ENCODE data around the gene PIK3R6. TPM values are rescaled to one million over a fixed set of nuclear protein-coding genes. Genes with fewer than 3 reads are reported as not detected.

Gene PIK3R6
- total and polyA plus RNA-seq, 10 of the 15 experiments (the other 5 are each of a cell fraction or from before 2014, with no cell fraction given), result 6.7 to 146 (median 68.2) TPM

GRCh38 chr17:8755590-8756255 lies 111.8 kb downstream of the PIK3R6 start:
- no TSS peak for BruUV-seq (replicated peaks)
- H3K27me3 ChIP-seq (replicated peaks in 1 of 2; ENCODE audit: control insufficient read depth in 2 of 2, insufficient read depth in 2 of 2, low read length in 1 of 2), result no peaks in the 10 kb centered on the region; a peak in 2 of 4 replicates
- ChIA-PET CTCF (interaction anchor here (1.0 to 8.5 kb wide), 4 partner anchors 8 to 242 kb away, joined by 3 to 69 read pairs (median 16); no protein-coding TSS in a partner anchor), POLR2A (no interaction called here), RAD21 (ENCODE audit: unreplicated experiment) (interaction anchor here (1.5 to 2.2 kb wide), 2 partner anchors 30 to 139 kb away, joined by 4 to 10 read pairs; no protein-coding TSS in a partner anchor), SMC1A (ENCODE audit: uncharacterized antibody, unreplicated experiment) (interaction anchor here (0.9 to 1.8 kb wide), 4 partner anchors 20 to 242 kb away, joined by 3 to 7 read pairs (median 4); no protein-coding TSS in a partner anchor)
- TF ChIP-seq USF2 (IDR thresholded peaks at IDR 0.05; ENCODE audit: borderline replicate concordance, low read depth, low read length) (no peak), RUNX3 (IDR thresholded peaks at IDR 0.05; ENCODE audit: low read length) (no peak), CBX3 (IDR thresholded peaks at IDR 0.05; ENCODE audit: borderline replicate concordance, low read depth) (no peak)
- ATAC-seq, result no peak
- no peak overlapping the region for H3K27ac ChIP-seq (ENCODE audit: control insufficient read depth, insufficient read depth)
- H3K4me3 ChIP-seq, result no peak overlapping the region
- H3K4me1 ChIP-seq (ENCODE audit: control insufficient read depth, insufficient read depth, low read length), result no peaks in the 10 kb centered on the region
- FAIRE-seq, result no peak
- in situ Hi-C loops (cut with MboI), result loop anchor here (5.0 kb wide), 2 partner anchors 142 to 242 kb away; no protein-coding TSS in a partner anchor
- H2AFZ ChIP-seq (ENCODE audit: control insufficient read depth, low read depth, low read length), result no peak overlapping the region
- H3K9me3 ChIP-seq (replicated peaks; ENCODE audit: control insufficient read depth, insufficient read depth, low read length), result no peaks in the 10 kb centered on the region
- DNase-seq (ENCODE audit: low read depth, low spot score), result no peak
- 34% methylated on average over 12 of the region's 12 CpGs for WGBS (ENCODE audit: insufficient coverage, insufficient replicate concordance, low lambda C conversion rate, missing lambda C conversion rate)
- no peak overlapping the region for H3K4me2 ChIP-seq (ENCODE audit: control insufficient read depth, insufficient read depth)
- intact Hi-C loops (cut with micrococcal nuclease; ENCODE audit: unreplicated experiment), result loop anchor here (2.0 kb wide), 1 partner anchor 29 kb away; no protein-coding TSS in a partner anchor
- no peak overlapping the region for H3K9ac ChIP-seq (ENCODE audit: control insufficient read depth, insufficient read depth, low read length)
- H3K79me2 ChIP-seq (ENCODE audit: control insufficient read depth, insufficient read depth, low read length), result no peaks in the 10 kb centered on the region
- H4K20me1 ChIP-seq (ENCODE audit: control insufficient read depth, insufficient read depth), result no peaks in the 10 kb centered on the region
- no peaks in the 10 kb centered on the region for H3K36me3 ChIP-seq (ENCODE audit: control insufficient read depth in 2 of 2, insufficient read depth in 2 of 2, low read length in 1 of 2)

- ChIA-PET SMC1A (ENCODE audit: uncharacterized antibody, unreplicated experiment) (interaction anchor here (1.1 to 2.7 kb wide), 5 partner anchors 31 to 243 kb away, joined by 3 to 21 read pairs (median 7); no protein-coding TSS in a partner anchor), RAD21 (ENCODE audit: unreplicated experiment) (interaction anchor here (0.6 to 1.2 kb wide), 4 partner anchors 137 to 507 kb away, joined by 3 to 4 read pairs (median 4); partner anchors contain the start of gene CTC1), CTCF (interaction anchor here (1.2 to 8.5 kb wide), 3 partner anchors 31 to 244 kb away, joined by 6 to 69 read pairs (median 26); no protein-coding TSS in a partner anchor), POLR2A (no interaction called here)
- H3K36me3 ChIP-seq (ENCODE audit: control insufficient read depth in 2 of 2, insufficient read depth in 2 of 2, low read length in 1 of 2), result no peaks in the 10 kb centered on the region
- no peaks in the 10 kb centered on the region for H3K79me2 ChIP-seq (ENCODE audit: control insufficient read depth, insufficient read depth, low read length)
- in situ Hi-C loops (cut with MboI) (loop anchor here (5.0 kb wide), 2 partner anchors 142 to 242 kb away; no protein-coding TSS in a partner anchor), intact Hi-C loops (cut with micrococcal nuclease; ENCODE audit: unreplicated experiment) (loop anchor here (2.0 kb wide), 1 partner anchor 30 kb away; no protein-coding TSS in a partner anchor)
- no TSS peak for BruUV-seq (replicated peaks)
- WGBS (ENCODE audit: insufficient coverage, insufficient replicate concordance, low lambda C conversion rate, missing lambda C conversion rate), result 5% methylated on average over 8 of the region's 8 CpGs
- H2AFZ ChIP-seq (ENCODE audit: control insufficient read depth, low read depth, low read length), result no peak overlapping the region
- H3K27ac ChIP-seq (ENCODE audit: control insufficient read depth, insufficient read depth), result no peak overlapping the region
- FAIRE-seq, result no peak
- H4K20me1 ChIP-seq (ENCODE audit: control insufficient read depth, insufficient read depth), result no peaks in the 10 kb centered on the region
- no peak overlapping the region for H3K9ac ChIP-seq (ENCODE audit: control insufficient read depth, insufficient read depth, low read length)
- no peaks in the 10 kb centered on the region for H3K9me3 ChIP-seq (replicated peaks; ENCODE audit: control insufficient read depth, insufficient read depth, low read length)
- H3K4me3 ChIP-seq, result no peak overlapping the region
- H3K4me1 ChIP-seq (ENCODE audit: control insufficient read depth, insufficient read depth, low read length), result no peaks in the 10 kb centered on the region
- DNase-seq (ENCODE audit: low read depth, low spot score), result no peak
- no peaks in the 10 kb centered on the region; a peak in 2 of 4 replicates for H3K27me3 ChIP-seq (replicated peaks in 1 of 2; ENCODE audit: control insufficient read depth in 2 of 2, insufficient read depth in 2 of 2, low read length in 1 of 2)
- no peak overlapping the region for H3K4me2 ChIP-seq (ENCODE audit: control insufficient read depth, insufficient read depth)
- ATAC-seq, result no peak
- no peak for TF ChIP-seq HSF1 (IDR thresholded peaks at IDR 0.05; ENCODE audit: low read depth, low read length)
- TF ChIP-seq SMAD5 (IDR thresholded peaks at IDR 0.05; ENCODE audit: low read depth), result no peak
- no peak for TF ChIP-seq RAD21 (IDR thresholded peaks at IDR 0.05; ENCODE audit: insufficient read depth, low read depth, low read length)
- TF ChIP-seq MTA2 (IDR thresholded peaks at IDR 0.05; ENCODE audit: low read depth), result no peak
- no peak for TF ChIP-seq CEBPZ (IDR thresholded peaks at IDR 0.05; ENCODE audit: low read depth, low read length)
- no peak for TF ChIP-seq NBN (IDR thresholded peaks at IDR 0.05)
- no peak for TF ChIP-seq POLR2AphosphoS5 (IDR thresholded peaks at IDR 0.05; ENCODE audit: low read length)
Measured at GRCh38 chr17:8754890-8755289, 112.6 kb downstream of the PIK3R6 start.

All from GM12878 (cell line).